ENCODE results near the gene CD40.
"Not testable (repeated sequence)": the region's sequence is repeated elsewhere in the genome, so short reads cannot be mapped to it uniquely, and the experiment has no call there.

CD40 gene

GRCh38 chr20:46089167-46089416, 29.0 kb upstream of the CD40 start:
- Histone ChIP-seq H3K9ac (ENCODE audit: low read depth, low read length) (peak overlapping the region; percentile 99), H3K4me2 (ENCODE audit: insufficient read depth, low read length) (peak overlapping the region; percentile 87), H3K27me3 (ENCODE audit: insufficient read depth, low read length, poor library complexity) (no peaks in the 10 kb centered on the region), H3K36me3 (ENCODE audit: insufficient read depth, low read length) (peaks cover 18% of the 10 kb centered on the region), H3K27ac (ENCODE audit: low read length) (peak overlapping the region; percentile 99), H3K9me3 (ENCODE audit: insufficient read depth, low read length, severe bottlenecking) (no peaks in the 10 kb centered on the region), H3K4me1 (ENCODE audit: insufficient read depth, low read length) (peaks cover 48% of the 10 kb centered on the region), H3K4me3 (ENCODE audit: low read depth in 1 of 2, low read length in 2 of 2) (peak overlapping the region; percentile 83 to 97), H4K20me1 (ENCODE audit: insufficient read depth, low read length) (peaks cover 52% of the 10 kb centered on the region), H3K79me2 (ENCODE audit: insufficient read depth, low read length) (peaks cover 56% of the 10 kb centered on the region), H2AFZ (ENCODE audit: low read depth, low read length) (peak overlapping the region; percentile 84)
- ATAC-seq (ENCODE audit: insufficient read depth, low read depth), result peak; percentile 50
- DNase-seq, result no peak
- TF ChIP-seq EZH2 (IDR thresholded peaks at IDR 0.05; ENCODE audit: borderline replicate concordance, low read depth, low read length, severe bottlenecking) (no peak), CTCF (IDR thresholded peaks at IDR 0.05; ENCODE audit: borderline replicate concordance, extremely low read depth, low read length, poor library complexity, severe bottlenecking) (no peak)

- H2AFZ ChIP-seq (ENCODE audit: low read depth, low read length), result peak within 1 kb of the TSS; percentile 84
- peaks cover 46% of the 10 kb centered on the region for H4K20me1 ChIP-seq (ENCODE audit: insufficient read depth, low read length)
- H3K4me3 ChIP-seq (ENCODE audit: low read depth in 1 of 2, low read length in 2 of 2), result peak within 1 kb of the TSS; percentile 83 to 97
- H3K4me2 ChIP-seq (ENCODE audit: insufficient read depth, low read length), result peak within 1 kb of the TSS; percentile 87
- peaks cover 48% of the 10 kb centered on the region for H3K4me1 ChIP-seq (ENCODE audit: insufficient read depth, low read length)
- peak within 1 kb of the TSS; percentile 99 for H3K27ac ChIP-seq (ENCODE audit: low read length)
- DNase-seq (peak; percentile 98), ATAC-seq (ENCODE audit: insufficient read depth, low read depth) (peak; percentile 83)
- H3K27me3 ChIP-seq (ENCODE audit: insufficient read depth, low read length, poor library complexity), result no peaks in the 10 kb centered on the region
- peak within 1 kb of the TSS; percentile 99 for H3K9ac ChIP-seq (ENCODE audit: low read depth, low read length)
- peaks cover 18% of the 10 kb centered on the region for H3K36me3 ChIP-seq (ENCODE audit: insufficient read depth, low read length)
- TF ChIP-seq EZH2 (IDR thresholded peaks at IDR 0.05; ENCODE audit: borderline replicate concordance, low read depth, low read length, severe bottlenecking) (no peak), CTCF (IDR thresholded peaks at IDR 0.05; ENCODE audit: borderline replicate concordance, extremely low read depth, low read length, poor library complexity, severe bottlenecking) (peak; percentile 56)
- H3K79me2 ChIP-seq (ENCODE audit: insufficient read depth, low read length), result peaks cover 50% of the 10 kb centered on the region
- H3K9me3 ChIP-seq (ENCODE audit: insufficient read depth, low read length, severe bottlenecking), result no peaks in the 10 kb centered on the region
Measured at GRCh38 chr20:46089417-46090388, 28.4 kb upstream of the CD40 start, which contains the start of gene NCOA5. Gene NCOA5 (minus strand): TSS chr20:46089962. CDS start chr20:46079424, 10,538 bp downstream.

- H3K36me3 ChIP-seq (ENCODE audit: insufficient read depth, low read length); H3K9me3 ChIP-seq (ENCODE audit: insufficient read depth, low read length, severe bottlenecking); ATAC-seq (ENCODE audit: insufficient read depth, low read depth); H3K27me3 ChIP-seq (ENCODE audit: insufficient read depth, low read length, poor library complexity); H2AFZ ChIP-seq (ENCODE audit: low read depth, low read length); H3K4me3 ChIP-seq (ENCODE audit: low read depth in 1 of 2, low read length in 2 of 2); H3K9ac ChIP-seq (ENCODE audit: low read depth, low read length); H3K4me2 ChIP-seq (ENCODE audit: insufficient read depth, low read length); H3K27ac ChIP-seq (ENCODE audit: low read length); DNase-seq: not testable (repeated sequence)
- peaks cover 28% of the 10 kb centered on the region for H3K79me2 ChIP-seq (ENCODE audit: insufficient read depth, low read length)
- H3K4me1 ChIP-seq (ENCODE audit: insufficient read depth, low read length), result peaks cover 27% of the 10 kb centered on the region
- H4K20me1 ChIP-seq (ENCODE audit: insufficient read depth, low read length), result peaks cover 24% of the 10 kb centered on the region
Measured at GRCh38 chr20:46091622-46092535, 26.2 kb upstream of the CD40 start.
